WTC11 (cell line): Measurements from ENCODE around the gene TMEM117. TPM values are rescaled to one million over a fixed set of nuclear protein-coding genes. Genes with fewer than 3 reads are reported as not detected.

Experiments used
- ATAC-seq: fragments of 200-7000 bp; cut with Tn5 transposase; 2 replicates; pipeline ENCODE4 v1.10.0; 2021; ENCODE audit warnings: mild to moderate bottlenecking, moderate library complexity
- CTCF ChIA-PET: fragments of 300-600 bp; sonication (Branson Sonifier 250); formaldehyde crosslinking; loops from one replicate; lab custom pipeline; 2021; ENCODE audit warnings: antibody characterized with exemption; lab: Charles Lee
- POLR2A ChIA-PET: fragments of 350-600 bp; sonication (Branson Sonifier 250); formaldehyde crosslinking; loops from one replicate; lab custom pipeline; 2021; ENCODE audit warnings: antibody characterized with exemption; lab: Charles Lee
- DNase-seq: peaks from one replicate; pipeline ENCODE4 v3.0.0; 2021; ENCODE audit warnings: low spot score
- H3K27ac Mint-ChIP-seq: 2 replicates; pipeline ENCODE4 v1.8.0; 2021; ENCODE audit warnings: mixed read lengths
- H3K27me3 Mint-ChIP-seq: 2 replicates; pipeline ENCODE4 v1.8.0; 2021; ENCODE audit warnings: low read depth, mild to moderate bottlenecking, moderate library complexity, mixed read lengths
- H3K36me3 Mint-ChIP-seq: 2 replicates; pipeline ENCODE4 v1.8.0; 2021; ENCODE audit warnings: mixed read lengths
- H3K4me1 Mint-ChIP-seq: 2 replicates; pipeline ENCODE4 v1.8.0; 2022; ENCODE audit warnings: mixed read lengths
- H3K4me3 Mint-ChIP-seq: 2 replicates; pipeline ENCODE4 v1.8.0; 2021; ENCODE audit warnings: mild to moderate bottlenecking, moderate library complexity, mixed read lengths
- H3K9me3 Mint-ChIP-seq: 2 replicates; pipeline ENCODE4 v1.8.0; 2021; ENCODE audit warnings: mixed read lengths
- AFF4 ChIP-seq: sonication (generic); formaldehyde crosslinking; IDR thresholded peaks from 2 replicates; pipeline ENCODE4 v1.8.1; 2023; ENCODE audit warnings: mild to moderate bottlenecking, missing genetic modification reagents, borderline replicate concordance
- ATF1 ChIP-seq: sonication (generic); formaldehyde crosslinking; IDR thresholded peaks from 2 replicates; pipeline ENCODE4 v1.8.1; 2023; ENCODE audit warnings: mild to moderate bottlenecking, moderate library complexity, missing genetic modification reagents
- CREB1 ChIP-seq: sonication (generic); formaldehyde crosslinking; IDR thresholded peaks from 2 replicates; pipeline ENCODE4 v1.8.0; 2023; ENCODE audit warnings: mild to moderate bottlenecking, missing genetic modification reagents
- EMX1 ChIP-seq: fragments of 250-450 bp; sonication (Bioruptor Pico); IDR thresholded peaks from 2 replicates; pipeline ENCODE4 v1.8.0; 2021; ENCODE audit warnings: mild to moderate bottlenecking
- FOXP1 ChIP-seq: sonication (generic); formaldehyde crosslinking; IDR thresholded peaks from 2 replicates; pipeline ENCODE4 v1.8.0; 2022; ENCODE audit warnings: missing genetic modification reagents, mild to moderate bottlenecking, moderate library complexity, borderline replicate concordance
- HMGXB4 ChIP-seq: sonication (generic); formaldehyde crosslinking; IDR thresholded peaks from 2 replicates; pipeline ENCODE4 v1.8.1; 2023; ENCODE audit warnings: mild to moderate bottlenecking, moderate library complexity, missing genetic modification reagents
- IRF1 ChIP-seq: sonication (generic); formaldehyde crosslinking; IDR thresholded peaks from 2 replicates; pipeline ENCODE4 v1.8.0; 2023; ENCODE audit warnings: missing genetic modification reagents
- JAZF1 ChIP-seq: fragments of 250-450 bp; sonication (Bioruptor Pico); IDR thresholded peaks from 2 replicates; pipeline ENCODE4 v1.9.0; 2021; ENCODE audit warnings: moderate library complexity, mild to moderate bottlenecking, inconsistent platforms
- JUN ChIP-seq: sonication (generic); formaldehyde crosslinking; IDR thresholded peaks from 2 replicates; pipeline ENCODE4 v1.8.0; 2023; ENCODE audit warnings: mild to moderate bottlenecking, missing genetic modification reagents
- MXD4 ChIP-seq: fragments of 250-450 bp; sonication (Bioruptor Pico); IDR thresholded peaks from 2 replicates; pipeline ENCODE4 v1.8.0; 2021; ENCODE audit warnings: mild to moderate bottlenecking, moderate library complexity, borderline replicate concordance
- NFYB ChIP-seq: sonication (generic); formaldehyde crosslinking; conservative IDR thresholded peaks from 2 replicates; pipeline ENCODE4 v1.8.0; 2022; ENCODE audit warnings: low read depth, missing genetic modification reagents
- OVOL2 ChIP-seq: fragments of 250-450 bp; sonication (Bioruptor Pico); IDR thresholded peaks from 2 replicates; pipeline ENCODE4 v1.9.0; 2021; ENCODE audit warnings: mild to moderate bottlenecking, borderline replicate concordance
- SOX15 ChIP-seq: fragments of 250-450 bp; sonication (Bioruptor Pico); IDR thresholded peaks from 2 replicates; pipeline ENCODE4 v1.9.0; 2021; ENCODE audit warnings: mild to moderate bottlenecking
- SP1 ChIP-seq: sonication (generic); formaldehyde crosslinking; conservative IDR thresholded peaks from 2 replicates; pipeline ENCODE4 v1.8.1; 2022; ENCODE audit warnings: missing genetic modification reagents
- TEAD1 ChIP-seq: sonication (generic); formaldehyde crosslinking; IDR thresholded peaks from 2 replicates; pipeline ENCODE4 v1.8.0; 2022; ENCODE audit warnings: mild to moderate bottlenecking, missing genetic modification reagents
- TP53 ChIP-seq: sonication (generic); formaldehyde crosslinking; IDR thresholded peaks from 2 replicates; pipeline ENCODE4 v1.8.1; 2023; ENCODE audit warnings: mild to moderate bottlenecking, missing genetic modification reagents
- ZBTB21 ChIP-seq: sonication (generic); formaldehyde crosslinking; IDR thresholded peaks from 2 replicates; pipeline ENCODE4 v1.8.1; 2023; ENCODE audit warnings: mild to moderate bottlenecking, missing genetic modification reagents, borderline replicate concordance
- ZNF263 ChIP-seq: sonication (generic); formaldehyde crosslinking; IDR thresholded peaks from 2 replicates; pipeline ENCODE4 v1.8.1; 2022; ENCODE audit warnings: low read depth, mild to moderate bottlenecking, moderate library complexity, missing genetic modification reagents
- ZNF396 ChIP-seq: fragments of 250-450 bp; sonication (Bioruptor Pico); IDR thresholded peaks from 2 replicates; pipeline ENCODE4 v1.8.0; 2021; ENCODE audit warnings: mild to moderate bottlenecking, moderate library complexity, borderline replicate concordance
- ZSCAN18 ChIP-seq: fragments of 250-450 bp; sonication (Bioruptor Pico); IDR thresholded peaks from 2 replicates; pipeline ENCODE4 v2.1.2; 2022; ENCODE audit warnings: mild to moderate bottlenecking, moderate library complexity
- total RNA-seq: library from RNA; stranded (reverse); gene quantifications from 3 replicates; pipeline ENCODE4 v1.2.3, GENCODE V29; 2021
- TF ChIP-seq, protein P1 (sequence below): fragments of 250-450 bp; sonication (Bioruptor Pico); IDR thresholded peaks from 2 replicates; pipeline ENCODE4 v1.9.0; 2021; ENCODE audit warnings: moderate library complexity, mild to moderate bottlenecking, inconsistent platforms, borderline replicate concordance
- TF ChIP-seq, protein P2 (sequence below): sonication (generic); formaldehyde crosslinking; IDR thresholded peaks from 2 replicates; pipeline ENCODE4 v1.8.0; 2022; ENCODE audit warnings: mild to moderate bottlenecking, missing genetic modification reagents
- TF ChIP-seq, protein P3 (sequence below): sonication (generic); formaldehyde crosslinking; IDR thresholded peaks from 2 replicates; pipeline ENCODE4 v1.8.0; 2022; ENCODE audit warnings: mild to moderate bottlenecking, missing genetic modification reagents

Gene TMEM117
- total RNA-seq, 1 experiment from 2014 or later = 1.5 TPM

DNA sequence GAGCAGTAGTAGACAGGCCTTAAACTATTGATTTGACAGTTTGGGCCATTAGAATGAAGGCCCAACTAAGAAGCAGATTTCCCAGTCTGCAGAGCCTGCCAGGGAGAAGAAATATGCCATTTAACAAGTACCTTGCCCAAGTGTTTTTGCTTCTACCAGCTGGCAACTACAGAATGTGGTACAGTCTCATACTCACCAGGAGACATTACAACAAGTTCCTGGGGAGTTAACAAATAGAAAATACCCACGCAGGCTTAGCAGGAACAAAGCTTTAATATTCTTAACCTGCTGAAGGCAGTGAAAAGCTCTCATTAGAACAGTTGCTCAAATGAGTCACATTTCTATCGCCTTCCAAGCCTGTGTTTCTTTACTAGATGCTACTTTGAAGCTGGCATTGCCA is 241.0 kb downstream of the TMEM117 start:
- ATAC-seq (no peak), DNase-seq (no peak)
- H3K27me3 Mint-ChIP-seq = no peaks in the 10 kb centered on the region
- H3K9me3 Mint-ChIP-seq = peaks cover 6% of the 10 kb centered on the region; the same call in 1 of the 2 replicates
- H3K4me1 Mint-ChIP-seq = peaks cover 4% of the 10 kb centered on the region
- TF ChIP-seq HMGXB4 (CRISPR knock-in tag) = no peak
- no peak for TF ChIP-seq SOX15 (CRISPR knock-in tag)
- no peak overlapping the region for H3K27ac Mint-ChIP-seq
- no peaks in the 10 kb centered on the region for H3K36me3 Mint-ChIP-seq
- POLR2A ChIA-PET = no interaction called here
- CTCF ChIA-PET = no interaction called here
- no peak overlapping the region for H3K4me3 Mint-ChIP-seq

GRCh38 chr12:44077294-44077693 is 241.4 kb downstream of the TMEM117 start:
- TF ChIP-seq OVOL2 (CRISPR knock-in tag) = no peak
- no peak for TF ChIP-seq ATF1 (CRISPR knock-in tag)
- TF ChIP-seq SOX15 (CRISPR knock-in tag) = no peak
- no peak for TF ChIP-seq JUN (CRISPR knock-in tag)
- no peak for TF ChIP-seq FOXP1 (CRISPR knock-in tag)
- TF ChIP-seq ZBTB21 (CRISPR knock-in tag) = no peak
- no peak for TF ChIP-seq ZSCAN18 (CRISPR knock-in tag)
- TF ChIP-seq TP53 (CRISPR knock-in tag) = no peak
- no peak for TF ChIP-seq ZNF263
- TF ChIP-seq TEAD1 (CRISPR knock-in tag) = no peak
- TF ChIP-seq, protein P1, sequence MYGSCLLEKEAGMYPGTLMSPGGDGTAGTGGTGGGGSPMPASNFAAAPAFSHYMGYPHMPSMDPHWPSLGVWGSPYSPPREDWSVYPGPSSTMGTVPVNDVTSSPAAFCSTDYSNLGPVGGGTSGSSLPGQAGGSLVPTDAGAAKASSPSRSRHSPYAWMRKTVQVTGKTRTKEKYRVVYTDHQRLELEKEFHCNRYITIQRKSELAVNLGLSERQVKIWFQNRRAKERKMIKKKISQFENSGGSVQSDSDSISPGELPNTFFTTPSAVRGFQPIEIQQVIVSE (CRISPR knock-in tag) = no peak
- TF ChIP-seq, protein P2, sequence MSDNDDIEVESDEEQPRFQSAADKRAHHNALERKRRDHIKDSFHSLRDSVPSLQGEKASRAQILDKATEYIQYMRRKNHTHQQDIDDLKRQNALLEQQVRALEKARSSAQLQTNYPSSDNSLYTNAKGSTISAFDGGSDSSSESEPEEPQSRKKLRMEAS = no peak
- no peak for TF ChIP-seq JAZF1
- no peaks in the 10 kb centered on the region for H3K27me3 Mint-ChIP-seq
- no peaks in the 10 kb centered on the region for H3K36me3 Mint-ChIP-seq
- DNase-seq = no peak
- H3K27ac Mint-ChIP-seq = no peak overlapping the region
- peaks cover 6% of the 10 kb centered on the region; the same call in 1 of the 2 replicates for H3K9me3 Mint-ChIP-seq
- no peak overlapping the region for H3K4me3 Mint-ChIP-seq
- POLR2A ChIA-PET = no interaction called here
- CTCF ChIA-PET = no interaction called here
- H3K4me1 Mint-ChIP-seq = peaks cover 4% of the 10 kb centered on the region
- ATAC-seq = no peak

- Mint-ChIP-seq H3K27me3 (no peaks in the 10 kb centered on the region), H3K4me3 (no peak overlapping the region), H3K27ac (no peak overlapping the region), H3K9me3 (peaks cover 6% of the 10 kb centered on the region; the same call in 1 of the 2 replicates), H3K36me3 (no peaks in the 10 kb centered on the region), H3K4me1 (peaks cover 4% of the 10 kb centered on the region)
- DNase-seq = no peak
- ChIA-PET POLR2A (no interaction called here), CTCF (no interaction called here)
- ATAC-seq = no peak
- TF ChIP-seq AFF4 = no peak
- TF ChIP-seq CREB1 = no peak
- TF ChIP-seq ZNF396 = no peak
- no peak for TF ChIP-seq EMX1
- no peak for TF ChIP-seq SP1 (CRISPR knock-in tag)
- no peak for TF ChIP-seq MXD4
- TF ChIP-seq NFYB (CRISPR knock-in tag) = no peak
- TF ChIP-seq ZBTB21 (CRISPR knock-in tag) = no peak
- TF ChIP-seq TEAD1 (CRISPR knock-in tag) = no peak
- TF ChIP-seq IRF1 (CRISPR knock-in tag) = no peak
- TF ChIP-seq, protein P3, sequence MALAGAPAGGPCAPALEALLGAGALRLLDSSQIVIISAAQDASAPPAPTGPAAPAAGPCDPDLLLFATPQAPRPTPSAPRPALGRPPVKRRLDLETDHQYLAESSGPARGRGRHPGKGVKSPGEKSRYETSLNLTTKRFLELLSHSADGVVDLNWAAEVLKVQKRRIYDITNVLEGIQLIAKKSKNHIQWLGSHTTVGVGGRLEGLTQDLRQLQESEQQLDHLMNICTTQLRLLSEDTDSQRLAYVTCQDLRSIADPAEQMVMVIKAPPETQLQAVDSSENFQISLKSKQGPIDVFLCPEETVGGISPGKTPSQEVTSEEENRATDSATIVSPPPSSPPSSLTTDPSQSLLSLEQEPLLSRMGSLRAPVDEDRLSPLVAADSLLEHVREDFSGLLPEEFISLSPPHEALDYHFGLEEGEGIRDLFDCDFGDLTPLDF (CRISPR knock-in tag) = no peak
Measured at GRCh38 chr12:44078273-44078672, 242.4 kb downstream of the TMEM117 start.
